ENCODE results near the gene FREY1.

Gene FREY1

GRCh38 chr11:45892856-45893255 lies 14.2 kb downstream of the FREY1 start:
- no peaks in the 10 kb centered on the region for H3F3A ChIP-seq (ENCODE audit: low read depth)

GRCh38 chr11:45890886-45891550 lies 16.1 kb downstream of the FREY1 start:
- Histone ChIP-seq H3K36me3 (ENCODE audit: insufficient read depth, low read length) (no peaks in the 10 kb centered on the region), H2AFZ (ENCODE audit: low read length) (no peak overlapping the region), H3K9ac (ENCODE audit: low read depth, low read length, poor library complexity, severe bottlenecking) (no peak overlapping the region), H3K27me3 (ENCODE audit: insufficient read depth, low read length, poor library complexity, severe bottlenecking) (no peaks in the 10 kb centered on the region), H3K9me2 (replicated peaks; ENCODE audit: low read depth, low read length) (no peaks in the 10 kb centered on the region), H3K79me2 (ENCODE audit: insufficient read depth, low read length) (no peaks in the 10 kb centered on the region), H3K9me3 (ENCODE audit: insufficient read depth, low read depth, low read length) (no peaks in the 10 kb centered on the region), H4K20me1 (ENCODE audit: insufficient read depth, low read length, poor library complexity, severe bottlenecking) (no peaks in the 10 kb centered on the region), H3K4me1 (ENCODE audit: insufficient read depth, low read length, poor library complexity, severe bottlenecking) (no peaks in the 10 kb centered on the region), H3K4me2 (ENCODE audit: low read depth, low read length, poor library complexity, severe bottlenecking) (no peak overlapping the region), H3F3A (ENCODE audit: low read depth) (no peaks in the 10 kb centered on the region), H3K4me3 (ENCODE audit: low read length, poor library complexity, severe bottlenecking) (no peak overlapping the region)
- TF ChIP-seq EZH2phosphoT487 (IDR thresholded peaks at IDR 0.05; ENCODE audit: borderline replicate concordance), result no peak
- TF ChIP-seq CTCF (conservative IDR thresholded peaks at IDR 0.05; ENCODE audit: low read length), result no peak

More at GRCh38 chr11:45892856-45893255, 14.2 kb downstream of the FREY1 start:
- Histone ChIP-seq H3K4me2 (ENCODE audit: low read depth, low read length, poor library complexity, severe bottlenecking) (no peak overlapping the region), H3K36me3 (ENCODE audit: insufficient read depth, low read length) (no peaks in the 10 kb centered on the region), H4K20me1 (ENCODE audit: insufficient read depth, low read length, poor library complexity, severe bottlenecking) (no peaks in the 10 kb centered on the region), H3K4me3 (ENCODE audit: low read length, poor library complexity, severe bottlenecking) (no peak overlapping the region), H3K9me2 (replicated peaks; ENCODE audit: low read depth, low read length) (no peaks in the 10 kb centered on the region), H3K79me2 (ENCODE audit: insufficient read depth, low read length) (no peaks in the 10 kb centered on the region), H3K9ac (ENCODE audit: low read depth, low read length, poor library complexity, severe bottlenecking) (no peak overlapping the region), H3K27me3 (ENCODE audit: insufficient read depth, low read length, poor library complexity, severe bottlenecking) (no peaks in the 10 kb centered on the region), H3K9me3 (ENCODE audit: insufficient read depth, low read depth, low read length) (no peaks in the 10 kb centered on the region), H3K4me1 (ENCODE audit: insufficient read depth, low read length, poor library complexity, severe bottlenecking) (no peaks in the 10 kb centered on the region), H2AFZ (ENCODE audit: low read length) (no peak overlapping the region)
- no peak for TF ChIP-seq CTCF (conservative IDR thresholded peaks at IDR 0.05; ENCODE audit: low read length)
- no peak for TF ChIP-seq EZH2phosphoT487 (IDR thresholded peaks at IDR 0.05; ENCODE audit: borderline replicate concordance)

- Histone ChIP-seq H3K79me2 (ENCODE audit: insufficient read depth, low read length) (no peaks in the 10 kb centered on the region), H3K36me3 (ENCODE audit: insufficient read depth, low read length) (no peaks in the 10 kb centered on the region), H3K4me2 (ENCODE audit: low read depth, low read length, poor library complexity, severe bottlenecking) (no peak overlapping the region), H3F3A (ENCODE audit: low read depth) (no peaks in the 10 kb centered on the region), H3K9me2 (replicated peaks; ENCODE audit: low read depth, low read length) (no peaks in the 10 kb centered on the region), H2AFZ (ENCODE audit: low read length) (no peak overlapping the region), H3K4me1 (ENCODE audit: insufficient read depth, low read length, poor library complexity, severe bottlenecking) (no peaks in the 10 kb centered on the region), H3K9me3 (ENCODE audit: insufficient read depth, low read depth, low read length) (no peaks in the 10 kb centered on the region), H3K27me3 (ENCODE audit: insufficient read depth, low read length, poor library complexity, severe bottlenecking) (no peaks in the 10 kb centered on the region), H3K9ac (ENCODE audit: low read depth, low read length, poor library complexity, severe bottlenecking) (no peak overlapping the region), H3K4me3 (ENCODE audit: low read length, poor library complexity, severe bottlenecking) (no peak overlapping the region), H4K20me1 (ENCODE audit: insufficient read depth, low read length, poor library complexity, severe bottlenecking) (peaks cover 3% of the 10 kb centered on the region)
- TF ChIP-seq EZH2phosphoT487 (IDR thresholded peaks at IDR 0.05; ENCODE audit: borderline replicate concordance) (no peak), CTCF (conservative IDR thresholded peaks at IDR 0.05; ENCODE audit: low read length) (no peak)
Measured at GRCh38 chr11:45889966-45890365, 17.1 kb downstream of the FREY1 start.

Data from Loucy (cell line).